Measurements from ENCODE around the gene KPNA3. TPM values are rescaled to one million over a fixed set of nuclear protein-coding genes. Genes with fewer than 3 reads are reported as not detected.
A peak's percentile ranks its signal among the peaks of the same experiment; 100 is the strongest.
"Not testable (repeated sequence)": the region's sequence is repeated elsewhere in the genome, so short reads cannot be mapped to it uniquely, and the experiment has no call there.

KPNA3 gene
- total and polyA plus RNA-seq, 4 donors, result 10.9 to 22.0 (median 16.6) TPM

DNA sequence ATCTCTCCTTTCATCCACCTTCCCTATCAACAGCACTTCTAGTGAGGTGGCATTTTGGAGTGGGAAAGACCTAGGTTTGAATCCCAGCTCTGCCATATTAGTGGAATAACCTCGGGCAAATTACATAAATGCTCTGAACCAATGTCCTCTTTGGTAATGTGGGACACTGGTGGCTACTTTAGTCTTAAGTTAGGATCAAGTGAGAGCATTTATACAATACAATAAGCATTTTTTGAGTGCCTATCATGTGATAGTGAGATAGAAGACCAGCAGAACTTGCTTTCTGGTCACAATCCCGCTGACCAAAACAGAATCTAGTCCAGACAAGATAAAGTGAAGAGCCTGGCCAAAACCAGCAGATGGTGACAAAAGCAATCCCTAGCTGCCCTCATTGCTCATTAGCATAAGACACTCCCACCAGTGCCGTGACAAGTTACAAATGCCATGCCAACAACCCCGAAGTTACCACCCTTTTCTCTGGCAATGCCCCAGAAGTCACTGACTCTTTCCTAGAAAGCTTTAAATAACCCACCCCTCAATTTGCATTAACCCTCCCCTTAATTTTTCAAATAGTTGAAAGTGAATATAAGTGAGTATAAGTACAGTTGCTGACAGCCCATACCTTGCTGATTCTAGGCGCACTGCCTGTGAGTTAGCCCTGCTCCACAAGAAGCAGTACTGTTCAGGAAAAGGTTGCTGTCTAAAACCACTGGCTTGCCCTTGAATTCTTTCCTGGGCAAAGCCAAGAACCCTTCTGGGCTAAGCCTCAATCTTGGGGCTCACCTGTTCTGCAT lies 28.9 kb upstream of the KPNA3 start:
- WGBS, result 64% methylated on average over 5 of the region's 5 CpGs
- TF ChIP-seq RAD21 (IDR thresholded peaks at IDR 0.05) (peak in 1 of 2 donors; percentile 15), TAF1 (conservative IDR thresholded peaks at IDR 0.05) (no peak)
- H3K9ac ChIP-seq (ENCODE audit: low read depth in 1 of 2, low read length in 2 of 2), result no peak overlapping the region
- no peak overlapping the region for H3K27ac ChIP-seq (ENCODE audit: low read depth in 1 of 2, low read length in 2 of 2)
- no peaks in the 10 kb centered on the region for H3K36me3 ChIP-seq (ENCODE audit: control insufficient read depth in 4 of 4, insufficient read depth in 3 of 4, low read depth in 1 of 4, low read length in 3 of 4)
- H3K4me3 ChIP-seq (ENCODE audit: low read depth in 1 of 3, low read length in 3 of 3), result no peak overlapping the region
- DNase-seq (ENCODE audit: low spot score), result no peak
- no peaks in the 10 kb centered on the region for H3K4me1 ChIP-seq (ENCODE audit: control insufficient read depth in 4 of 4, insufficient read depth in 4 of 4, low read length in 3 of 4)
- H3K27me3 ChIP-seq (ENCODE audit: control insufficient read depth in 4 of 4, insufficient read depth in 4 of 4, low read length in 3 of 4), result no peaks in the 10 kb centered on the region
- H3K9me3 ChIP-seq (ENCODE audit: control insufficient read depth in 4 of 4, low read length in 3 of 4), result no peaks in the 10 kb centered on the region

DNA sequence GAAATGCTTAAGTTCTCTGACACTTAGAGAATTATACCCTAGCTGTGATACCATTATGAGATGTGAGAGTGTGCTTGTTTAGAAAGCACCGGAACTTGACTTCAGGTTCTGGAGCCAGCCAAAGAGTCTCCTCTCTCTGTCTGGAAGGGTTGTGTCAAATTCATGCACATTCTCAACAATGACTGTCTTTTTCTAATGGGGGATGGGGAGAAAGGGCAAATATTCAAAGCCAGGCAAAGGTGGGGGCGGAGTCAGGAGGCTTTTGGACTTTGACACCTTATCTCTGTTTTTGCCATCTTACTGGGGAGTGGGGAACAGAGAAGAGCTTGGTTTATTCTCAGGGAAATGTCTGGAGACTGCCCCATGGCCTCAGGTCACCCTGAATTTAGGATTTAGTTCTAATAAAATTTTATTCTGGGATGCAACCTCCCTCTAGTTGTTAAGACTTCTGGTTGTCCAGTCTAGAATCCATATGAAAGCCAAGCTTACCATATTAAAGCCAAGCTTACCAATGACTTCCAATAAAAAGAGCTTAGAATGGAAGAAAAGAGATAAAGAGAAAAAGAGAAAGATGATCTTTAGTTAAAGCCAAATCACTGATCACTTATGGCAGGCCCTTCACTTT lies 28.2 kb upstream of the KPNA3 start:
- H3K4me1 ChIP-seq (ENCODE audit: control insufficient read depth in 4 of 4, insufficient read depth in 4 of 4, low read length in 3 of 4), result no peaks in the 10 kb centered on the region
- TF ChIP-seq HNF4A (conservative IDR thresholded peaks at IDR 0.05) (peak; percentile 25 to 42), RAD21 (IDR thresholded peaks at IDR 0.05) (no peak)
- no peaks in the 10 kb centered on the region for H3K27me3 ChIP-seq (ENCODE audit: control insufficient read depth in 4 of 4, insufficient read depth in 4 of 4, low read length in 3 of 4)
- no peak for DNase-seq (ENCODE audit: low spot score)
- no peak overlapping the region for H3K9ac ChIP-seq (ENCODE audit: low read depth in 1 of 2, low read length in 2 of 2)
- H3K27ac ChIP-seq (ENCODE audit: low read depth in 1 of 2, low read length in 2 of 2), result no peak overlapping the region
- H3K36me3 ChIP-seq (ENCODE audit: control insufficient read depth in 4 of 4, insufficient read depth in 3 of 4, low read depth in 1 of 4, low read length in 3 of 4), result no peaks in the 10 kb centered on the region
- no peaks in the 10 kb centered on the region for H3K9me3 ChIP-seq (ENCODE audit: control insufficient read depth in 4 of 4, low read length in 3 of 4)
- WGBS, result 72% methylated on average over 2 of the region's 2 CpGs
- no peak overlapping the region for H3K4me3 ChIP-seq (ENCODE audit: low read depth in 1 of 3, low read length in 3 of 3)

- H3K4me1 ChIP-seq (ENCODE audit: control insufficient read depth in 4 of 4, insufficient read depth in 4 of 4, low read length in 3 of 4); H3K9me3 ChIP-seq (ENCODE audit: control insufficient read depth in 4 of 4, low read length in 3 of 4); H3K27ac ChIP-seq (ENCODE audit: low read depth in 1 of 2, low read length in 2 of 2); DNase-seq (ENCODE audit: low spot score); H3K27me3 ChIP-seq (ENCODE audit: control insufficient read depth in 4 of 4, insufficient read depth in 4 of 4, low read length in 3 of 4); H3K4me3 ChIP-seq (ENCODE audit: low read depth in 1 of 3, low read length in 3 of 3); H3K36me3 ChIP-seq (ENCODE audit: control insufficient read depth in 4 of 4, insufficient read depth in 3 of 4, low read depth in 1 of 4, low read length in 3 of 4); H3K9ac ChIP-seq (ENCODE audit: low read depth in 1 of 2, low read length in 2 of 2): not testable (repeated sequence)
- 94% methylated on average over 4 of the region's 4 CpGs for WGBS
These were observed 23.6 kb upstream of the KPNA3 start for GRCh38 chr13:49816047-49816446.

- WGBS, result 91% methylated on average over 7 of the region's 7 CpGs
- no peak overlapping the region for H3K4me3 ChIP-seq (ENCODE audit: low read depth in 1 of 3, low read length in 3 of 3)
- no peak for DNase-seq (ENCODE audit: low spot score)
- H3K27me3 ChIP-seq (ENCODE audit: control insufficient read depth in 4 of 4, insufficient read depth in 4 of 4, low read length in 3 of 4), result no peaks in the 10 kb centered on the region
- H3K4me1 ChIP-seq (ENCODE audit: control insufficient read depth in 4 of 4, insufficient read depth in 4 of 4, low read length in 3 of 4), result no peaks in the 10 kb centered on the region
- no peak overlapping the region for H3K9ac ChIP-seq (ENCODE audit: low read depth in 1 of 2, low read length in 2 of 2)
- no peaks in the 10 kb centered on the region for H3K9me3 ChIP-seq (ENCODE audit: control insufficient read depth in 4 of 4, low read length in 3 of 4)
- no peak overlapping the region for H3K27ac ChIP-seq (ENCODE audit: low read depth in 1 of 2, low read length in 2 of 2)
- no peaks in the 10 kb centered on the region for H3K36me3 ChIP-seq (ENCODE audit: control insufficient read depth in 4 of 4, insufficient read depth in 3 of 4, low read depth in 1 of 4, low read length in 3 of 4)
- TF ChIP-seq EGR1 (IDR thresholded peaks at IDR 0.05; ENCODE audit: low read depth in 2 of 2), result no peak
- TF ChIP-seq, protein P1, sequence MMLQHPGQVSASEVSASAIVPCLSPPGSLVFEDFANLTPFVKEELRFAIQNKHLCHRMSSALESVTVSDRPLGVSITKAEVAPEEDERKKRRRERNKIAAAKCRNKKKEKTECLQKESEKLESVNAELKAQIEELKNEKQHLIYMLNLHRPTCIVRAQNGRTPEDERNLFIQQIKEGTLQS (IDR thresholded peaks at IDR 0.05), result no peak
- TF ChIP-seq HNF4G (IDR thresholded peaks at IDR 0.05), result no peak
- TF ChIP-seq MAX (IDR thresholded peaks at IDR 0.05), result no peak
- no peak for TF ChIP-seq YY1 (IDR thresholded peaks at IDR 0.05)
- no peak for TF ChIP-seq RAD21 (IDR thresholded peaks at IDR 0.05)
- no peak for TF ChIP-seq HNF4A (conservative IDR thresholded peaks at IDR 0.05)
- TF ChIP-seq, protein P2, sequence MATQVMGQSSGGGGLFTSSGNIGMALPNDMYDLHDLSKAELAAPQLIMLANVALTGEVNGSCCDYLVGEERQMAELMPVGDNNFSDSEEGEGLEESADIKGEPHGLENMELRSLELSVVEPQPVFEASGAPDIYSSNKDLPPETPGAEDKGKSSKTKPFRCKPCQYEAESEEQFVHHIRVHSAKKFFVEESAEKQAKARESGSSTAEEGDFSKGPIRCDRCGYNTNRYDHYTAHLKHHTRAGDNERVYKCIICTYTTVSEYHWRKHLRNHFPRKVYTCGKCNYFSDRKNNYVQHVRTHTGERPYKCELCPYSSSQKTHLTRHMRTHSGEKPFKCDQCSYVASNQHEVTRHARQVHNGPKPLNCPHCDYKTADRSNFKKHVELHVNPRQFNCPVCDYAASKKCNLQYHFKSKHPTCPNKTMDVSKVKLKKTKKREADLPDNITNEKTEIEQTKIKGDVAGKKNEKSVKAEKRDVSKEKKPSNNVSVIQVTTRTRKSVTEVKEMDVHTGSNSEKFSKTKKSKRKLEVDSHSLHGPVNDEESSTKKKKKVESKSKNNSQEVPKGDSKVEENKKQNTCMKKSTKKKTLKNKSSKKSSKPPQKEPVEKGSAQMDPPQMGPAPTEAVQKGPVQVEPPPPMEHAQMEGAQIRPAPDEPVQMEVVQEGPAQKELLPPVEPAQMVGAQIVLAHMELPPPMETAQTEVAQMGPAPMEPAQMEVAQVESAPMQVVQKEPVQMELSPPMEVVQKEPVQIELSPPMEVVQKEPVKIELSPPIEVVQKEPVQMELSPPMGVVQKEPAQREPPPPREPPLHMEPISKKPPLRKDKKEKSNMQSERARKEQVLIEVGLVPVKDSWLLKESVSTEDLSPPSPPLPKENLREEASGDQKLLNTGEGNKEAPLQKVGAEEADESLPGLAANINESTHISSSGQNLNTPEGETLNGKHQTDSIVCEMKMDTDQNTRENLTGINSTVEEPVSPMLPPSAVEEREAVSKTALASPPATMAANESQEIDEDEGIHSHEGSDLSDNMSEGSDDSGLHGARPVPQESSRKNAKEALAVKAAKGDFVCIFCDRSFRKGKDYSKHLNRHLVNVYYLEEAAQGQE (IDR thresholded peaks at IDR 0.05), result no peak
- no peak for TF ChIP-seq SP1 (IDR thresholded peaks at IDR 0.05)
- no peak for TF ChIP-seq CTCF (IDR thresholded peaks at IDR 0.05; ENCODE audit: low read depth, low read length, missing input control)
- TF ChIP-seq TAF1 (conservative IDR thresholded peaks at IDR 0.05), result no peak
- no peak for TF ChIP-seq RXRA (IDR thresholded peaks at IDR 0.05)
- no peak for TF ChIP-seq JUND (IDR thresholded peaks at IDR 0.05)
- no peak for TF ChIP-seq FOXA2 (IDR thresholded peaks at IDR 0.05)
- no peak for TF ChIP-seq FOXA1 (IDR thresholded peaks at IDR 0.05)
- no peak for TF ChIP-seq GABPA (IDR thresholded peaks at IDR 0.05 in 1 of 2, conservative IDR thresholded peaks at IDR 0.05 in 1 of 2)
These were observed 22.2 kb upstream of the KPNA3 start for GRCh38 chr13:49814551-49815270.

Data from liver (tissue), 9 donors.